ENCODE results near the gene SFMBT2. TPM values are rescaled to one million over a fixed set of nuclear protein-coding genes. Genes with fewer than 3 reads are reported as not detected.

The SFMBT2 gene
- total RNA-seq, 6 experiments from 2014 or later = 0.03 to 0.12 (median 0.06) TPM

DNA sequence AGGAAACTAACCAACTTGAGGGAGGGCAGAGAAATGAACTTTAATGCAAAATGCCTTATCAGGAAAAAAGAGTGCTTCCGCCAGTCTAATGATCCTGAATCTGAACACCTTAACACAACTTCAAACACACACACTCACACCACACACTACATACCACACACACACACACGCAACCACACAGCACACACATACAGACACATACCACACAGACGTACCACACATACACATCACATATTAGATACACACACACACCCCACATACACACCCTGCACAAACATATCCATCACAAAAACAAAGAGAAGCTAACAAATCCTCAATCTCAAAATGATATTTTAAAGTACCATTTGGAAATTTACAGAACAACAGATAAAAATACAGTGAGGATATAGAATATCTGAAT is 175.5 kb downstream of the SFMBT2 start:
- DNase-seq = no peak
- Mint-ChIP-seq H3K4me1 (ENCODE audit: low read depth) (no peaks in the 10 kb centered on the region), H3K9me3 (peaks cover 48% of the 10 kb centered on the region), H3K27me3 (ENCODE audit: insufficient read depth) (no peaks in the 10 kb centered on the region), H3K4me3 (no peak overlapping the region), H3K27ac (no peak overlapping the region), H3K36me3 (ENCODE audit: low read depth) (no peaks in the 10 kb centered on the region)
- TF ChIP-seq CTCF (IDR thresholded peaks at IDR 0.05) = no peak

DNA sequence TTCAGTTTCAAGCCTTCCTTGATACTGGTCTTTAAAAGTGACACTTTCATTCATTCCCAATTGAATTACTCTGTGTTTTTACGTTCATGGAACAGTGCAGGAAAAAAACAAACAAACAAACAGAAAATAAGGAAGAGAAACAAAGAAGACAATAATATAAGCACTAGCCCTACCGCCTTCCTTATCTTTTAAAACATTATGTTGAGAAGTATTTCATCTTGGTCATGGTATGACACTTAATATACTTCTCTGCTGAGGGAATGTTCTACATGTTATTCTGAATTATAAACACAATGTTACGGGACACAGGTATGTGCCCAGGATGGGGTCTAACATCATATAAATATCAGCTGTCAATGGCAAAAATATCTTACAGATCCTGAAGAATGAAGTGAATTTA is 176.7 kb downstream of the SFMBT2 start:
- H3K4me1 Mint-ChIP-seq (ENCODE audit: low read depth) = no peaks in the 10 kb centered on the region
- no peak overlapping the region for H3K27ac Mint-ChIP-seq
- TF ChIP-seq CTCF (IDR thresholded peaks at IDR 0.05) = no peak
- no peaks in the 10 kb centered on the region for H3K27me3 Mint-ChIP-seq (ENCODE audit: insufficient read depth)
- H3K4me3 Mint-ChIP-seq = no peak overlapping the region
- H3K9me3 Mint-ChIP-seq = peaks cover 49% of the 10 kb centered on the region
- no peak for DNase-seq
- H3K36me3 Mint-ChIP-seq (ENCODE audit: low read depth) = no peaks in the 10 kb centered on the region

GRCh38 chr10:7233259-7233991 is 177.4 kb downstream of the SFMBT2 start:
- no peak overlapping the region for H3K4me3 Mint-ChIP-seq
- H3K36me3 Mint-ChIP-seq (ENCODE audit: low read depth) = no peaks in the 10 kb centered on the region
- no peak overlapping the region for H3K27ac Mint-ChIP-seq
- no peak for DNase-seq
- no peaks in the 10 kb centered on the region for H3K27me3 Mint-ChIP-seq (ENCODE audit: insufficient read depth)
- no peaks in the 10 kb centered on the region for H3K4me1 Mint-ChIP-seq (ENCODE audit: low read depth)
- no peak for TF ChIP-seq CTCF (IDR thresholded peaks at IDR 0.05)
- peaks cover 56% of the 10 kb centered on the region for H3K9me3 Mint-ChIP-seq

- Mint-ChIP-seq H3K9me3 (peaks cover 61% of the 10 kb centered on the region), H3K27me3 (ENCODE audit: insufficient read depth) (peaks cover 3% of the 10 kb centered on the region; the same call in 1 of the 2 replicates), H3K4me1 (ENCODE audit: low read depth) (no peaks in the 10 kb centered on the region), H3K4me3 (no peak overlapping the region), H3K27ac (no peak overlapping the region), H3K36me3 (ENCODE audit: low read depth) (no peaks in the 10 kb centered on the region; the same call in 1 of the 2 replicates)
- TF ChIP-seq CTCF (IDR thresholded peaks at IDR 0.05) = no peak
- DNase-seq = no peak
Observed at GRCh38 chr10:7231509-7232414, 179.1 kb downstream of the SFMBT2 start.

GRCh38 chr10:7230951-7231350 is 179.9 kb downstream of the SFMBT2 start:
- H3K27me3 Mint-ChIP-seq (ENCODE audit: insufficient read depth) = peaks cover 3% of the 10 kb centered on the region; the same call in 1 of the 2 replicates
- H3K36me3 Mint-ChIP-seq (ENCODE audit: low read depth) = no peaks in the 10 kb centered on the region; the same call in 1 of the 2 replicates
- no peaks in the 10 kb centered on the region for H3K4me1 Mint-ChIP-seq (ENCODE audit: low read depth)
- DNase-seq = no peak
- no peak overlapping the region for H3K4me3 Mint-ChIP-seq
- TF ChIP-seq CTCF (IDR thresholded peaks at IDR 0.05) = no peak
- H3K9me3 Mint-ChIP-seq = peaks cover 62% of the 10 kb centered on the region
- H3K27ac Mint-ChIP-seq = no peak overlapping the region

Measured in HFFc6 (cell line).